A673 (cell line): ENCODE measurements around the gene PECR.

ENCODE experiments used
- CTCF ChIP-seq: fragments of 300-800, 200-600 bp; sonication (generic); conservative IDR thresholded peaks from 2 replicates; pipeline ENCODE4 v1.5.1; 2017; ENCODE audit warnings: low read depth, mild to moderate bottlenecking, antibody characterized with exemption, low read length, moderate library complexity, mixed read lengths
- EZH2 ChIP-seq: fragments of 200-600 bp; sonication (generic); IDR thresholded peaks from 2 replicates; pipeline ENCODE4 v1.6.1; 2017; ENCODE audit warnings: borderline replicate concordance, low read depth, mild to moderate bottlenecking, mixed read lengths, antibody characterized with exemption, low read length; ENCODE audit not compliant: poor library complexity, severe bottlenecking

- TF ChIP-seq CTCF (peak; percentile 22; the same call in 1 of the 2 replicates), EZH2 (no peak)
Observed at GRCh38 chr2:216008387-216008786, 73.2 kb downstream of the PECR start.
